Esophagus squamous epithelium (tissue), 4 donors: Measurements from ENCODE around the gene CEP170B.

ENCODE experiments used
- POLR2A ChIP-seq, 4 donors: fragments of 450-650 bp; IDR thresholded peaks; one replicate each; pipeline ENCODE4 v1.6.1; 2017; ENCODE audit warnings: antibody characterized with exemption in 4 of 4, mild to moderate bottlenecking in 4 of 4, moderate library complexity in 3 of 4
- TF ChIP-seq, protein P1 (sequence below), 6 experiments: fragments of 450-650 bp in 4 of 6; fragments of 200-600 bp in 2 of 6; sonication (generic) in 2 of 6; IDR thresholded peaks; one replicate each; pipeline ENCODE4 v1.5.1; 2016 to 2019; ENCODE audit warnings: antibody characterized with exemption in 6 of 6, mild to moderate bottlenecking in 4 of 6, moderate library complexity in 4 of 6

- TF ChIP-seq, protein P1, sequence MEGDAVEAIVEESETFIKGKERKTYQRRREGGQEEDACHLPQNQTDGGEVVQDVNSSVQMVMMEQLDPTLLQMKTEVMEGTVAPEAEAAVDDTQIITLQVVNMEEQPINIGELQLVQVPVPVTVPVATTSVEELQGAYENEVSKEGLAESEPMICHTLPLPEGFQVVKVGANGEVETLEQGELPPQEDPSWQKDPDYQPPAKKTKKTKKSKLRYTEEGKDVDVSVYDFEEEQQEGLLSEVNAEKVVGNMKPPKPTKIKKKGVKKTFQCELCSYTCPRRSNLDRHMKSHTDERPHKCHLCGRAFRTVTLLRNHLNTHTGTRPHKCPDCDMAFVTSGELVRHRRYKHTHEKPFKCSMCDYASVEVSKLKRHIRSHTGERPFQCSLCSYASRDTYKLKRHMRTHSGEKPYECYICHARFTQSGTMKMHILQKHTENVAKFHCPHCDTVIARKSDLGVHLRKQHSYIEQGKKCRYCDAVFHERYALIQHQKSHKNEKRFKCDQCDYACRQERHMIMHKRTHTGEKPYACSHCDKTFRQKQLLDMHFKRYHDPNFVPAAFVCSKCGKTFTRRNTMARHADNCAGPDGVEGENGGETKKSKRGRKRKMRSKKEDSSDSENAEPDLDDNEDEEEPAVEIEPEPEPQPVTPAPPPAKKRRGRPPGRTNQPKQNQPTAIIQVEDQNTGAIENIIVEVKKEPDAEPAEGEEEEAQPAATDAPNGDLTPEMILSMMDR (IDR thresholded peaks at IDR 0.05): no peak
- TF ChIP-seq POLR2A (IDR thresholded peaks at IDR 0.05): no peak
Observed at GRCh38 chr14:104865081-104865630, at the start of gene CEP170B.
